ENCODE results near the gene NCOA3.

The NCOA3 gene

DNA sequence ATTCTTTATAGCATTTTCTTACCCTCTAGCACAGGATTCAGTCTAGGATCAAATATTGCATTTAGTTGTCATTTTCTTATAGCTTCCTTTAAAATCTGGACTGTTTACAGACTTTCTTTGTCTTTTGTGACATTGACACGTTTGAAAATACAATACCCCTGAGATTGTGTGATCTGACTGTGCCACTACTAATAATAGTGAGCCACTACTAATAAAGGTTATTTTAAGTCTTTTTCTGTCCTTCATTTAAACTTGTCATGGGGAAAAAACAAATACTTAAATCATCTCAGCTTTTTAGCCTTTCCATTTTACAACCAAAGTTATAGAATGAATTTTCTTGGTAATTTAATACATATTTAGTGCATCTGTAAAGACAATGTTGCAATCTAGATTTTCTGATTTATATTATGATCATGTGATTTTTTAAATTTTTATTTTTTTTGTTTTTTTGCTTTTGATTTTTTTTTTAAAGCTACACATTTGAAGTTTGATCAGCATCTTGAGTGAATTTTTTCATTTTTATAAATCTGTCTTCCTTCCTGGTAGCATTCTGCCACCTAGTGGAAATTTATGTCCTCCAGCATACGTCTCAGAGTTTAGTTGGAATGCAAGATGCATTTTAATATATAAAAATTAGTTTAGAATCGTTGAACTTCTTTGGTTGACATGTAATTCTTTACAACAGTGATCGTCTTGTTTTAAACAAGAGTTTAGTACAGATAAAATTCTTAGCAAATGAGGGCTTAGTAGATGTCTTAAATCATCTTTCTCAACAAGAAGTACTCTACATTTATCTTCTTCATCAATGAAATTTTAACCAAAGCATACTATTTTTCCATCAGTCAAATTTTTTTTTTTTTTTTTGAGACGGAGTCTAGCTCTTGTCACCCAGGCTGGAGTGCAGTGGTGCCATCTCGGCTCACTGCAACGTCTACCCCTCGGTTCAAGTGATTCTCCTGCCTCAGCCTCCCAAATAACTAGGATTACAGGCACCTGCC lies 119.4 kb downstream of the NCOA3 start:
- H3K4me3 ChIP-seq (ENCODE audit: low read depth, low read length): no peak overlapping the region
- DNase-seq (ENCODE audit: low read depth): peak; percentile 24
- TF ChIP-seq, protein P1, sequence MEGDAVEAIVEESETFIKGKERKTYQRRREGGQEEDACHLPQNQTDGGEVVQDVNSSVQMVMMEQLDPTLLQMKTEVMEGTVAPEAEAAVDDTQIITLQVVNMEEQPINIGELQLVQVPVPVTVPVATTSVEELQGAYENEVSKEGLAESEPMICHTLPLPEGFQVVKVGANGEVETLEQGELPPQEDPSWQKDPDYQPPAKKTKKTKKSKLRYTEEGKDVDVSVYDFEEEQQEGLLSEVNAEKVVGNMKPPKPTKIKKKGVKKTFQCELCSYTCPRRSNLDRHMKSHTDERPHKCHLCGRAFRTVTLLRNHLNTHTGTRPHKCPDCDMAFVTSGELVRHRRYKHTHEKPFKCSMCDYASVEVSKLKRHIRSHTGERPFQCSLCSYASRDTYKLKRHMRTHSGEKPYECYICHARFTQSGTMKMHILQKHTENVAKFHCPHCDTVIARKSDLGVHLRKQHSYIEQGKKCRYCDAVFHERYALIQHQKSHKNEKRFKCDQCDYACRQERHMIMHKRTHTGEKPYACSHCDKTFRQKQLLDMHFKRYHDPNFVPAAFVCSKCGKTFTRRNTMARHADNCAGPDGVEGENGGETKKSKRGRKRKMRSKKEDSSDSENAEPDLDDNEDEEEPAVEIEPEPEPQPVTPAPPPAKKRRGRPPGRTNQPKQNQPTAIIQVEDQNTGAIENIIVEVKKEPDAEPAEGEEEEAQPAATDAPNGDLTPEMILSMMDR (IDR thresholded peaks at IDR 0.05; ENCODE audit: low read depth, low read length, missing control alignments): peak; percentile 44

DNA sequence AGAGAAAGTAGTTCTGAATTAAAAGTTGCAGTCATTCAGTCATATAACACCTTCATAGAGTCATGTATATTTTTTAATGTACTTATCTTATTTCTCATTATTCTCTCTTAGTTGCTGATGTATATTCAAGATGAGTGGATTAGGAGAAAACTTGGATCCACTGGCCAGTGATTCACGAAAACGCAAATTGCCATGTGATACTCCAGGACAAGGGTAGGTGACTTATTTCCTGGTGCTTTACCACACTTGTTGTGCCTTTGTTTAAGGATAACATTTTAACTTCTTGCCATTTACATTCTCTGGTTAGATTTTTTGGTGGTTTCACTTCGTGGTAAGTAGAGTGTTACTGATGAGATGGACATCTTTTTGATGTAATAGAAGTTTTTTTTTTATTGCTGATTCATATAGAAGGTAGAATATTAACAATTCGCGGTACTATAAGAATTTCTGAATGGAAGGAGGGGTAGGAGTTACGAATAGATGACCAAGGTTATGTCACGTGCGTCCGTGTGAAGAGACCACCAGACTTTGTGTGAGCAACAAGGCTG lies 120.5 kb downstream of the NCOA3 start:
- H3K4me3 ChIP-seq (ENCODE audit: low read depth, low read length): no peak overlapping the region
- DNase-seq (ENCODE audit: low read depth): no peak
- TF ChIP-seq, protein P1 (IDR thresholded peaks at IDR 0.05; ENCODE audit: low read depth, low read length, missing control alignments): no peak

DNA sequence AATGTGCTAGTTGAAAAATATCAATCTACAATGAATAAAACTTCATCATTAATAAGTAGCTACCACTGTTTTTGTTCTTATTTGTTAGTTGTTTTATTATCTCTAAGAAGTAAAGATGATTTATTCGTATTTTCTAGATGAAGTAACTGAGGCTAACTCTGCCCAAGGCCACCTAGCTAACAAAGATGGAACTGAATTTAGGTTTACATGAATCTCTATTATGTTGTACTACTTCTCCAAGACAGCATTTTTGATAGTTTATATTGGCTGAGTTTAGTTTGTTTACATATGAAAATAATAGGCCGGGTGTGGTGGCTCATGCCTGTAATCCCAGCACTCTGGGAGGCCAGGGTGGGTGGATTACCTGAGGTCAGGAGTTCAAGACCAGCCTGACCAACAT lies 121.5 kb downstream of the NCOA3 start:
- DNase-seq (ENCODE audit: low read depth): no peak
- TF ChIP-seq, protein P1 (IDR thresholded peaks at IDR 0.05; ENCODE audit: low read depth, low read length, missing control alignments): no peak
- H3K4me3 ChIP-seq (ENCODE audit: low read depth, low read length): no peak overlapping the region

DNA sequence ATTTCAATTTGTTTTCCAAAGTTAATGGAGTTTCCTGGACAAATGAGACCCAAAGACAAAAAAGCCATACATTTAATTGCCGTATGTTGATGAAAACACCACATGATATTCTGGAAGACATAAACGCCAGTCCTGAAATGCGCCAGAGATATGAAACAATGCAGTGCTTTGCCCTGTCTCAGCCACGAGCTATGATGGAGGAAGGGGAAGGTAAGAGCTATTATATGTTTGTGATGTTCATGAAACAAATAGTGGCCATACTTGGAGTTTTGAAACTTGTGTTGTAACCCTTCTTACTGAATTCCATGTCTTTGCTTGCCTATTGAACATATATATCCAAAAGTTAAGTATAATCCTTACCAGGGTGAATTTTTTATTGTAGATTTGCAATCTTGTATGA lies 125.9 kb downstream of the NCOA3 start:
- TF ChIP-seq, protein P1 (IDR thresholded peaks at IDR 0.05; ENCODE audit: low read depth, low read length, missing control alignments): no peak
- no peak for DNase-seq (ENCODE audit: low read depth)
- H3K4me3 ChIP-seq (ENCODE audit: low read depth, low read length): no peak overlapping the region

DNA sequence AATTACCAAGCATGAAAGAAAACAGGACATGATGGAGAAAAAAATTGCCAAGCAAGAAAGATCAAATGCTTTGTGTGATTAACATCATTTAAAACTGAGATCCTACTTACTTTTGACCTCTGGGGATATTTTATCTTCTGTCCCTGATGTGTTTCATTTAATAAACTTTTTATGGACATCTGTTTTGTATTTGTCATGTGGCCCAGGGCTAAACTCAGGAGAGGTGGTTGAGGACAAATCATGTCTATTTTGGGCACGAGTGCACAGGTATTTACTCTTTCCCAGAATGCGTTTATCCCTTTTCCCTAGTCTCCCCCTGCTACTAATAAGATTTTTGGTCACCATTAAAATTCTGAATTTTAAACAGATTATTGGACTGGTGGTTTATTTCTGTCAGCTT lies 128.2 kb downstream of the NCOA3 start:
- TF ChIP-seq, protein P1 (IDR thresholded peaks at IDR 0.05; ENCODE audit: low read depth, low read length, missing control alignments): no peak
- H3K4me3 ChIP-seq (ENCODE audit: low read depth, low read length): no peak overlapping the region
- DNase-seq (ENCODE audit: low read depth): no peak

DNA sequence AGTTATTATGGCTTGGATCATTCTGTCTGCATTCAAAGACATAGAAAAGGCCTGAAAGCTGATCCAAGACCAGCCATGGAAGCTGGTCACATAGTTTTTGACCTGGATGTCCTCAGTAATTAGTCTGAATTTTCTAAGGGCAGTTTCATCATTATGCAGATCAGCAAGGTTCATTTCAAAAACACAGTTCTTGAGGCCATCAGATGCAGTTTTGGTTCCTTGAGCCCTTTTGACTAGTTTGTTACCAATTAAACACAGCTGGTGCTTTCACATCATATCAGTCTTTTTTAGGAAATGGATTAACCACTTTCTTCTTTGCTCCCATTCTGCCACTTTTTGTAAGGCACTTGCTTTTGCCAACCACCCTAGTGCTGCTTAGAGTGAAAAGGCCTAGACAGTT lies 129.4 kb downstream of the NCOA3 start:
- TF ChIP-seq, protein P1 (IDR thresholded peaks at IDR 0.05; ENCODE audit: low read depth, low read length, missing control alignments): no peak
- no peak for DNase-seq (ENCODE audit: low read depth)
- H3K4me3 ChIP-seq (ENCODE audit: low read depth, low read length): no peak overlapping the region

Data from GM12864 (cell line).